ENCODE data around the gene ABLIM3.

ABLIM3 gene

GRCh38 chr5:149160291-149160787 is 19.0 kb downstream of the ABLIM3 start:
- peaks cover 3% of the 10 kb centered on the region for H3K4me1 Mint-ChIP-seq
- H3K9me3 Mint-ChIP-seq = no peaks in the 10 kb centered on the region
- H3K27me3 Mint-ChIP-seq = no peaks in the 10 kb centered on the region
- no peak overlapping the region for H3K27ac Mint-ChIP-seq
- H3K36me3 Mint-ChIP-seq (ENCODE audit: low read depth) = no peaks in the 10 kb centered on the region
- no peak for ATAC-seq
- DNase-seq = no peak
- no peak overlapping the region for H3K4me3 Mint-ChIP-seq

GRCh38 chr5:149161026-149161687 is 19.9 kb downstream of the ABLIM3 start:
- Mint-ChIP-seq H3K4me1 (peaks cover 3% of the 10 kb centered on the region), H3K4me3 (no peak overlapping the region), H3K36me3 (ENCODE audit: low read depth) (no peaks in the 10 kb centered on the region), H3K27me3 (no peaks in the 10 kb centered on the region), H3K9me3 (no peaks in the 10 kb centered on the region), H3K27ac (no peak overlapping the region)
- ATAC-seq (no peak), DNase-seq (no peak)

GRCh38 chr5:149161850-149162249 is 20.6 kb downstream of the ABLIM3 start:
- no peak for ATAC-seq

GRCh38 chr5:149162401-149163084 is 21.2 kb downstream of the ABLIM3 start:
- Mint-ChIP-seq H3K27ac (no peak overlapping the region), H3K4me3 (no peak overlapping the region), H3K9me3 (no peaks in the 10 kb centered on the region), H3K4me1 (no peaks in the 10 kb centered on the region), H3K36me3 (ENCODE audit: low read depth) (no peaks in the 10 kb centered on the region), H3K27me3 (no peaks in the 10 kb centered on the region)
- ATAC-seq = no peak
- DNase-seq = no peak

More at GRCh38 chr5:149161850-149162249, 20.6 kb downstream of the ABLIM3 start:
- DNase-seq = no peak
- H3K4me1 Mint-ChIP-seq = no peaks in the 10 kb centered on the region
- no peak overlapping the region for H3K27ac Mint-ChIP-seq
- no peaks in the 10 kb centered on the region for H3K27me3 Mint-ChIP-seq
- no peaks in the 10 kb centered on the region for H3K36me3 Mint-ChIP-seq (ENCODE audit: low read depth)
- no peaks in the 10 kb centered on the region for H3K9me3 Mint-ChIP-seq
- H3K4me3 Mint-ChIP-seq = no peak overlapping the region

- DNase-seq = no peak
- Mint-ChIP-seq H3K4me3 (no peak overlapping the region), H3K27me3 (peaks cover 7% of the 10 kb centered on the region), H3K9me3 (no peaks in the 10 kb centered on the region), H3K36me3 (ENCODE audit: low read depth) (no peaks in the 10 kb centered on the region), H3K27ac (no peak overlapping the region), H3K4me1 (no peaks in the 10 kb centered on the region)
- ATAC-seq = no peak
Measured at GRCh38 chr5:149164731-149165130, 23.4 kb downstream of the ABLIM3 start.

GRCh38 chr5:149166128-149166527 is 24.8 kb downstream of the ABLIM3 start:
- H3K27ac Mint-ChIP-seq = no peak overlapping the region
- H3K9me3 Mint-ChIP-seq = no peaks in the 10 kb centered on the region
- no peak overlapping the region for H3K4me3 Mint-ChIP-seq
- no peaks in the 10 kb centered on the region for H3K4me1 Mint-ChIP-seq
- peaks cover 12% of the 10 kb centered on the region for H3K27me3 Mint-ChIP-seq
- H3K36me3 Mint-ChIP-seq (ENCODE audit: low read depth) = no peaks in the 10 kb centered on the region
- no peak for DNase-seq
- no peak for ATAC-seq

GRCh38 chr5:149166591-149167100 is 25.4 kb downstream of the ABLIM3 start:
- DNase-seq = no peak
- Mint-ChIP-seq H3K36me3 (ENCODE audit: low read depth) (no peaks in the 10 kb centered on the region), H3K27ac (no peak overlapping the region), H3K4me3 (no peak overlapping the region), H3K9me3 (no peaks in the 10 kb centered on the region), H3K27me3 (peaks cover 12% of the 10 kb centered on the region), H3K4me1 (peaks cover under 1% of the 10 kb centered on the region)
- ATAC-seq = no peak

GRCh38 chr5:149168276-149168906 is 27.1 kb downstream of the ABLIM3 start:
- Mint-ChIP-seq H3K4me3 (no peak overlapping the region), H3K36me3 (ENCODE audit: low read depth) (no peaks in the 10 kb centered on the region), H3K27me3 (peaks cover 12% of the 10 kb centered on the region), H3K27ac (no peak overlapping the region), H3K4me1 (peaks cover 11% of the 10 kb centered on the region), H3K9me3 (no peaks in the 10 kb centered on the region)
- DNase-seq = no peak
- ATAC-seq = no peak

- peaks cover 13% of the 10 kb centered on the region for H3K4me1 Mint-ChIP-seq
- no peak overlapping the region for H3K27ac Mint-ChIP-seq
- no peaks in the 10 kb centered on the region for H3K9me3 Mint-ChIP-seq
- H3K4me3 Mint-ChIP-seq = no peak overlapping the region
- ATAC-seq (no peak), DNase-seq (no peak)
- H3K27me3 Mint-ChIP-seq = peaks cover 12% of the 10 kb centered on the region
- no peaks in the 10 kb centered on the region for H3K36me3 Mint-ChIP-seq (ENCODE audit: low read depth)
Measured at GRCh38 chr5:149170299-149170698, 29.0 kb downstream of the ABLIM3 start.

- DNase-seq (peak; percentile 27), ATAC-seq (peak; percentile 82)
- Mint-ChIP-seq H3K4me3 (no peak overlapping the region), H3K27ac (peak overlapping the region; percentile 65), H3K36me3 (ENCODE audit: low read depth) (no peaks in the 10 kb centered on the region), H3K27me3 (peaks cover 12% of the 10 kb centered on the region), H3K9me3 (no peaks in the 10 kb centered on the region), H3K4me1 (peaks cover 13% of the 10 kb centered on the region)
Measured at GRCh38 chr5:149172261-149172660, 31.0 kb downstream of the ABLIM3 start.

- DNase-seq (no peak), ATAC-seq (peak; percentile 37)
- no peaks in the 10 kb centered on the region for H3K36me3 Mint-ChIP-seq (ENCODE audit: low read depth)
- no peak overlapping the region for H3K4me3 Mint-ChIP-seq
- H3K27ac Mint-ChIP-seq = peak overlapping the region; percentile 65
- peaks cover 9% of the 10 kb centered on the region for H3K27me3 Mint-ChIP-seq
- peaks cover 13% of the 10 kb centered on the region for H3K4me1 Mint-ChIP-seq
- no peaks in the 10 kb centered on the region for H3K9me3 Mint-ChIP-seq
Measured at GRCh38 chr5:149172709-149173505, 31.6 kb downstream of the ABLIM3 start.

GRCh38 chr5:149174847-149175234 is 33.5 kb downstream of the ABLIM3 start:
- Mint-ChIP-seq H3K27ac (no peak overlapping the region), H3K36me3 (ENCODE audit: low read depth) (no peaks in the 10 kb centered on the region), H3K4me3 (no peak overlapping the region), H3K4me1 (peaks cover 13% of the 10 kb centered on the region), H3K9me3 (no peaks in the 10 kb centered on the region), H3K27me3 (peaks cover 9% of the 10 kb centered on the region)
- no peak for DNase-seq
- no peak for ATAC-seq

- H3K9me3 Mint-ChIP-seq = no peaks in the 10 kb centered on the region
- no peak overlapping the region for H3K4me3 Mint-ChIP-seq
- DNase-seq (no peak), ATAC-seq (no peak)
- no peaks in the 10 kb centered on the region for H3K36me3 Mint-ChIP-seq (ENCODE audit: low read depth)
- peaks cover 5% of the 10 kb centered on the region for H3K27me3 Mint-ChIP-seq
- H3K4me1 Mint-ChIP-seq = peaks cover 13% of the 10 kb centered on the region
- H3K27ac Mint-ChIP-seq = no peak overlapping the region
Measured at GRCh38 chr5:149175346-149176105, 34.2 kb downstream of the ABLIM3 start.

Data from activated naive CD8-positive, alpha-beta T cell treated with anti-CD3 and anti-CD28 coated beads, Interleukin-2, amount 50 U/mL, for 24 hours (primary cell).